Body of pancreas (tissue), 4 donors: Measurements from ENCODE around the gene GFOD1.

Experiments
- CTCF ChIP-seq, 7 experiments: fragments of 450-650 bp in 4 of 7; fragments of 200-600 bp in 3 of 7; sonication (generic) in 3 of 7; IDR thresholded peaks; one replicate each; pipeline ENCODE4 v1.5.1; 2016 to 2019; ENCODE audit warnings: antibody characterized with exemption in 7 of 7
- POLR2A ChIP-seq, 3 donors: fragments of 450-650 bp; IDR thresholded peaks; one replicate each; pipeline ENCODE4 v1.6.1; 2016; ENCODE audit warnings: antibody characterized with exemption in 3 of 3, mild to moderate bottlenecking in 2 of 3

GRCh38 chr6:13398069-13398381, 89.4 kb downstream of the GFOD1 start:
- TF ChIP-seq CTCF (IDR thresholded peaks at IDR 0.05) (no peak), POLR2A (IDR thresholded peaks at IDR 0.05) (no peak)
